SK-N-SH (cell line): ENCODE measurements around the gene MOK. TPM values are rescaled to one million over a fixed set of nuclear protein-coding genes. Genes with fewer than 3 reads are reported as not detected.

Source experiments
- CTCF ChIA-PET: fragments of 300-600, 350-600 bp; formaldehyde crosslinking; extraction: SDS; loops from one replicate; lab custom pipeline; 2021; lab: Yijun Ruan, JAX
- POLR2A ChIA-PET: fragments of 350-600 bp; sonication (Branson Sonifier 250); formaldehyde crosslinking; extraction: SDS; loops from one replicate; lab custom pipeline; 2020; ENCODE audit warnings: antibody characterized with exemption, inconsistent platforms; lab: Yijun Ruan, JAX
- DNase-seq: peaks from one replicate; pipeline ENCODE4 v3.0.0; 2012
- H2AFZ ChIP-seq: fragments of 200-600 bp; sonication (generic); 2 replicates; pipeline ENCODE4 v1.8.1; 2016; ENCODE audit warnings: antibody characterized with exemption, mild to moderate bottlenecking, low read depth
- H3F3A ChIP-seq: fragments of 200-600 bp; sonication (generic); replicated peaks from 2 replicates; pipeline ENCODE3; 2016; ENCODE audit warnings: antibody characterized with exemption, mild to moderate bottlenecking; ENCODE audit not compliant: insufficient read depth
- H3K27ac ChIP-seq, 2 experiments: fragments of 200-500 bp in 1 of 2; fragments of 200-600 bp in 1 of 2; sonication (Bioruptor generic) in 1 of 2; sonication (generic), shearing (Covaris generic) in 1 of 2; 2 replicates each; pipeline versions ENCODE4 v1.5.1 to v1.6.1; 2014 to 2016; ENCODE audit warnings: low read depth in 2 of 2, inconsistent platforms in 1 of 2, low read length in 1 of 2, mild to moderate bottlenecking in 1 of 2, mixed read lengths in 1 of 2
- H3K27me3 ChIP-seq: fragments of 200-600 bp; sonication (generic), shearing (Covaris generic); 2 replicates; pipeline ENCODE4 v1.6.1; 2016; ENCODE audit warnings: mixed run types; ENCODE audit not compliant: insufficient read depth
- H3K36me3 ChIP-seq, 2 experiments: fragments of 200-500 bp in 1 of 2; fragments of 200-600 bp in 1 of 2; sonication (Bioruptor generic) in 1 of 2; sonication (generic) in 1 of 2; replicated peaks in 1 of 2; 2 replicates each; pipeline versions ENCODE3 to v1.5.1; 2014 to 2016; ENCODE audit warnings: low read length in 1 of 2, mild to moderate bottlenecking in 1 of 2; ENCODE audit not compliant: insufficient read depth in 2 of 2, control insufficient read depth in 1 of 2
- H3K4me1 ChIP-seq, 2 experiments: fragments of 200-500 bp in 1 of 2; fragments of 200-600 bp in 1 of 2; sonication (Bioruptor generic) in 1 of 2; sonication (generic), shearing (Covaris generic) in 1 of 2; 2 replicates each; pipeline versions ENCODE4 v1.5.1 to v1.6.1; 2014 to 2016; ENCODE audit warnings: low read depth in 1 of 2, low read length in 1 of 2, mixed run types in 1 of 2; ENCODE audit not compliant: insufficient read depth in 2 of 2, control insufficient read depth in 1 of 2
- H3K4me2 ChIP-seq: fragments of 200-600 bp; sonication (generic), shearing (Covaris generic); 2 replicates; pipeline ENCODE4 v1.6.1; 2017; ENCODE audit warnings: mixed run types
- H3K4me3 ChIP-seq, 2 experiments: fragments of 200-500 bp in 1 of 2; fragments of 200-600 bp in 1 of 2; sonication (Bioruptor generic) in 1 of 2; sonication (generic), shearing (Covaris generic) in 1 of 2; 2 replicates each; pipeline versions ENCODE4 v1.5.1 to v1.8.1; 2014 to 2016; ENCODE audit warnings: low read depth in 2 of 2, inconsistent platforms in 1 of 2, low read length in 1 of 2, mild to moderate bottlenecking in 1 of 2, mixed read lengths in 1 of 2, moderate library complexity in 1 of 2
- H3K79me2 ChIP-seq: fragments of 200-600 bp; sonication (generic); 2 replicates; pipeline ENCODE4 v1.8.1; 2017; ENCODE audit warnings: mild to moderate bottlenecking; ENCODE audit not compliant: insufficient read depth
- H3K9ac ChIP-seq: fragments of 200-600 bp; sonication (generic); 2 replicates; pipeline ENCODE4 v1.6.1; 2017; ENCODE audit warnings: mixed run types
- H3K9me2 ChIP-seq: fragments of 200-600 bp; sonication (generic); 2 replicates; pipeline ENCODE4 v1.6.1; 2017; ENCODE audit warnings: mixed run types
- H3K9me3 ChIP-seq: fragments of 200-600 bp; sonication (generic); 2 replicates; pipeline ENCODE4 v1.6.1; 2017; ENCODE audit warnings: mixed run types, mild to moderate bottlenecking, moderate library complexity
- H4K20me1 ChIP-seq: fragments of 200-600 bp; sonication (generic); 2 replicates; pipeline ENCODE4 v1.6.1; 2017; ENCODE audit warnings: mild to moderate bottlenecking, mixed run types; ENCODE audit not compliant: insufficient read depth
- CHD2 ChIP-seq: fragments of 150-350 bp; IDR thresholded peaks from 2 replicates; pipeline ENCODE4 v1.6.1; 2018; ENCODE audit warnings: low read length; ENCODE audit not compliant: partially characterized antibody
- CTCF ChIP-seq: fragments of 200-600 bp; sonication (generic); IDR thresholded peaks from 2 replicates; pipeline ENCODE4 v1.6.1; 2017; ENCODE audit warnings: antibody characterized with exemption, mild to moderate bottlenecking, moderate library complexity
- ELF1 ChIP-seq: IDR thresholded peaks from 2 replicates; pipeline ENCODE4 v1.4.0; 2012
- EP300 ChIP-seq, 2 experiments: IDR thresholded peaks; 2 replicates each; pipeline versions ENCODE4 v1.4.0 to v1.6.1; 2012; ENCODE audit warnings: borderline replicate concordance in 1 of 2, low read depth in 1 of 2, low read length in 1 of 2
- EZH2phosphoT487 ChIP-seq: fragments of 200-600 bp; sonication (generic); IDR thresholded peaks from 2 replicates; pipeline ENCODE4 v1.6.1; 2017; ENCODE audit warnings: low read depth, mixed run types, mild to moderate bottlenecking, antibody characterized with exemption, moderate library complexity, borderline replicate concordance
- FOSL2 ChIP-seq: IDR thresholded peaks from 2 replicates; pipeline ENCODE4 v1.4.0; 2012; ENCODE audit warnings: low read depth, mild to moderate bottlenecking, moderate library complexity, borderline replicate concordance
- FOXJ3 ChIP-seq: sonication (generic); formaldehyde crosslinking; IDR thresholded peaks from 2 replicates; pipeline ENCODE4 v1.5.1; 2020; ENCODE audit warnings: mild to moderate bottlenecking, missing genetic modification reagents
- GATA2 ChIP-seq: sonication (generic); formaldehyde crosslinking; IDR thresholded peaks from 2 replicates; pipeline ENCODE4 v1.5.0; 2020; ENCODE audit warnings: mild to moderate bottlenecking, missing genetic modification reagents
- MEF2A ChIP-seq: IDR thresholded peaks from 2 replicates; pipeline ENCODE4 v1.4.0; 2012; ENCODE audit warnings: low read depth, borderline replicate concordance
- MXI1 ChIP-seq: IDR thresholded peaks from 2 replicates; pipeline ENCODE4 v1.6.1; 2012; ENCODE audit warnings: mild to moderate bottlenecking, low read depth, low read length, improper control_type of control experiment
- NFIC ChIP-seq: IDR thresholded peaks from 2 replicates; pipeline ENCODE4 v1.4.0; 2012; ENCODE audit warnings: borderline replicate concordance
- NRF1 ChIP-seq: IDR thresholded peaks from 2 replicates; pipeline ENCODE4 v1.6.1; 2012; ENCODE audit warnings: low read depth, mild to moderate bottlenecking, low read length
- PBX3 ChIP-seq: IDR thresholded peaks from 2 replicates; pipeline ENCODE4; 2012
- RAD21 ChIP-seq: IDR thresholded peaks from 2 replicates; pipeline ENCODE4 v1.6.1; 2012; ENCODE audit warnings: mild to moderate bottlenecking, low read length
- REST ChIP-seq: IDR thresholded peaks from 2 replicates; pipeline ENCODE4 v1.6.1; 2012; ENCODE audit warnings: mild to moderate bottlenecking, low read depth, low read length, moderate library complexity
- TEAD4 ChIP-seq: IDR thresholded peaks from 2 replicates; pipeline ENCODE4 v1.4.0; 2012; ENCODE audit warnings: mild to moderate bottlenecking, borderline replicate concordance; ENCODE audit not compliant: insufficient read depth
- USF2 ChIP-seq: fragments of 150-350 bp; IDR thresholded peaks from 2 replicates; pipeline ENCODE4 v1.6.1; 2017; ENCODE audit warnings: antibody characterized with exemption, low read length, low read depth, borderline replicate concordance
- YY1 ChIP-seq: IDR thresholded peaks from 2 replicates; pipeline ENCODE4 v1.4.0; 2012; ENCODE audit warnings: low read depth, mild to moderate bottlenecking
- WGBS: methylation state at CpG from one replicate; pipeline ENCODE4 v1.1.6; 2017; ENCODE audit warnings: low lambda C conversion rate; 5-methylcytosine and 5-hydroxymethylcytosine counted together
- polyA plus RNA-seq, 3 experiments: library from polyadenylated mRNA; depleted of rRNA; stranded (reverse); fragments of >200 nt; gene quantifications; 2 replicates each; pipeline ENCODE4 v1.2.3, GENCODE V29; 2012
- TF ChIP-seq, protein P1 (sequence below): IDR thresholded peaks from 2 replicates; pipeline ENCODE4 v1.4.0; 2012; ENCODE audit warnings: low read depth, borderline replicate concordance
- TF ChIP-seq, protein P2 (sequence below): IDR thresholded peaks from 2 replicates; pipeline ENCODE4 v1.4.0; 2012; ENCODE audit warnings: low read depth, borderline replicate concordance

MOK gene
- polyA plus RNA-seq, 1 of the 3 experiments (the other 2 are of a cell fraction), result 13.3 TPM

DNA sequence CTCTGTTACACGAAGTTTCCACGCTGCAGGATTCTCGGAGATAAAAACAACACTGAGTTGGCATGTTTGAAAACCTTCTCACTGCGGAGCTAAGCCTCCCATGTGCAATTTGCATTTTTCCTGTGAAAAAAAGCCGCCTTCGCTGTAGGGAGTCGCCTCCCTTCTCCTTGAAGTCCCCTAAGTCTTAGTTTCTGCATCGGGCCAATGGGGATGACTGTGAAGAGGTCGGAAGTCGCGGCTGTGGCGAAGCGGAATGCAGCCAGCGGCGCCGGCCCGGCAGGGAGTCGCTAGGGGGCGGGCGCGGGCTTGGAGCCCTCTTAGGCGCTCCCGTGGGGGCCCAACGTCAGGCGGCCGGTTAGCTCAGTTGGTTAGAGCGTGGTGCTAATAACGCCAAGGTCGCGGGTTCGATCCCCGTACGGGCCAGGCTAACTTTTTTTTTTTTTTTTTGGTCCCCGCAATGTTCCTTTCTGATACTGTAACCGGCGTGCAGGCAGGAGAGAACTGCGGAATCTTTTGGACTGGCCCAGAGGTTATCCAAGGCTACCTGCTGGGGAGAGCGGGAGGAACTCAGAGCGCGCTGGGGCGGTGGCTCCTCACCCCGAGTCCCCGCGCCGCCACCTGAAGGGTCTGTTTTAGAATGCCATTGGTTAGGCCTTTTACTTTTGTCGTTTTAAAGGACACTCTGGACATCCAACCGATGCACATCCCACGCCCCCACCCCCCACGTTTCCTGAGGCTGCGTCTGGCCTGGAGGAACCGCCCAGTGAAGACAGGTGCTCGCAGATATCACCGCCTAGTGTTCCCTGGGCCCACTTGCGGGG, 12.0 kb upstream of the MOK start:
- ChIA-PET POLR2A (interaction anchor here (0.6 to 1.0 kb wide), 3 partner anchors 126 to 600 kb away, joined by 3 to 6 read pairs (median 3); no protein-coding TSS in a partner anchor), CTCF (interaction anchor here (0.6 to 7.4 kb wide), 30 partner anchors 9 to 1641 kb away, joined by 3 to 65 read pairs (median 3); partner anchors contain the start of gene MOK)
- Histone ChIP-seq H3K9me3 (no peaks in the 10 kb centered on the region), H3K9me2 (no peaks in the 10 kb centered on the region), H3K27ac (peak overlapping the region; percentile 70 to 90), H3K4me1 (peaks cover 5 to 26% of the 10 kb centered on the region in 2 experiments; a peak in 3 of 4 replicates), H3F3A (peaks cover 15% of the 10 kb centered on the region), H3K79me2 (peaks cover 12% of the 10 kb centered on the region; the same call in 1 of the 2 replicates), H3K36me3 (no peaks in the 10 kb centered on the region), H4K20me1 (no peaks in the 10 kb centered on the region), H2AFZ (peak overlapping the region; percentile 99), H3K4me3 (peak overlapping the region; percentile 59 to 62), H3K27me3 (no peaks in the 10 kb centered on the region), H3K9ac (peak overlapping the region; percentile 57; the same call in 1 of the 2 replicates), H3K4me2 (peak overlapping the region; percentile 83)
- DNase-seq, result peak; percentile 93
- WGBS, result 5% methylated on average over 35 of the region's 54 CpGs
- TF ChIP-seq FOSL2 (peak; percentile 67; the same call in 1 of the 2 replicates), YY1 (no peak; the same call in 1 of the 2 replicates), ELF1 (peak; percentile 59), EP300 (IDR thresholded peaks at IDR 0.05; ENCODE audit: borderline replicate concordance in 1 of 2, low read depth in 1 of 2, low read length in 1 of 2) (no peak; a peak in 1 of 4 replicates), RAD21 (no peak), GATA2 (CRISPR knock-in tag) (no peak), PBX3 (peak; percentile 70), REST (peak; percentile 47; the same call in 1 of the 2 replicates), EZH2phosphoT487 (no peak), CHD2 (peak; percentile 69), USF2 (no peak), CTCF (peak; percentile 77), FOXJ3 (CRISPR knock-in tag) (no peak), NFIC (peak; percentile 7; the same call in 1 of the 2 replicates), MEF2A (no peak), NRF1 (no peak; the same call in 1 of the 2 replicates), TEAD4 (peak; percentile 97), MXI1 (peak; percentile 49)
- TF ChIP-seq, protein P1, sequence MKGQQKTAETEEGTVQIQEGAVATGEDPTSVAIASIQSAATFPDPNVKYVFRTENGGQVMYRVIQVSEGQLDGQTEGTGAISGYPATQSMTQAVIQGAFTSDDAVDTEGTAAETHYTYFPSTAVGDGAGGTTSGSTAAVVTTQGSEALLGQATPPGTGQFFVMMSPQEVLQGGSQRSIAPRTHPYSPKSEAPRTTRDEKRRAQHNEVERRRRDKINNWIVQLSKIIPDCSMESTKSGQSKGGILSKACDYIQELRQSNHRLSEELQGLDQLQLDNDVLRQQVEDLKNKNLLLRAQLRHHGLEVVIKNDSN, result no peak
- TF ChIP-seq, protein P2, sequence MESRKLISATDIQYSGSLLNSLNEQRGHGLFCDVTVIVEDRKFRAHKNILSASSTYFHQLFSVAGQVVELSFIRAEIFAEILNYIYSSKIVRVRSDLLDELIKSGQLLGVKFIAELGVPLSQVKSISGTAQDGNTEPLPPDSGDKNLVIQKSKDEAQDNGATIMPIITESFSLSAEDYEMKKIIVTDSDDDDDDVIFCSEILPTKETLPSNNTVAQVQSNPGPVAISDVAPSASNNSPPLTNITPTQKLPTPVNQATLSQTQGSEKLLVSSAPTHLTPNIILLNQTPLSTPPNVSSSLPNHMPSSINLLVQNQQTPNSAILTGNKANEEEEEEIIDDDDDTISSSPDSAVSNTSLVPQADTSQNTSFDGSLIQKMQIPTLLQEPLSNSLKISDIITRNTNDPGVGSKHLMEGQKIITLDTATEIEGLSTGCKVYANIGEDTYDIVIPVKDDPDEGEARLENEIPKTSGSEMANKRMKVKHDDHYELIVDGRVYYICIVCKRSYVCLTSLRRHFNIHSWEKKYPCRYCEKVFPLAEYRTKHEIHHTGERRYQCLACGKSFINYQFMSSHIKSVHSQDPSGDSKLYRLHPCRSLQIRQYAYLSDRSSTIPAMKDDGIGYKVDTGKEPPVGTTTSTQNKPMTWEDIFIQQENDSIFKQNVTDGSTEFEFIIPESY, result no peak
